AG09309 (cell line): Measurements from ENCODE around the gene FAM3A.

Experiments used
- DNase-seq: peaks from one replicate; pipeline ENCODE4 v3.0.0-alpha.2; 2010; ENCODE audit warnings: low read depth
- H3K4me3 ChIP-seq: 2 replicates; pipeline ENCODE4 v1.5.1; 2011; ENCODE audit warnings: mild to moderate bottlenecking, low read depth, low read length, moderate library complexity; ENCODE audit not compliant: control insufficient read depth
- TF ChIP-seq, protein P1 (sequence below): IDR thresholded peaks from 2 replicates; pipeline ENCODE4 v1.5.1; 2011; ENCODE audit warnings: mild to moderate bottlenecking, low read depth, low read length, inconsistent platforms; ENCODE audit not compliant: insufficient read depth, control insufficient read depth; ENCODE audit errors: missing control alignments

Gene FAM3A

GRCh38 chrX:154469880-154470279 is 46.2 kb downstream of the FAM3A start:
- DNase-seq = no peak
- no peak overlapping the region for H3K4me3 ChIP-seq
- TF ChIP-seq, protein P1, sequence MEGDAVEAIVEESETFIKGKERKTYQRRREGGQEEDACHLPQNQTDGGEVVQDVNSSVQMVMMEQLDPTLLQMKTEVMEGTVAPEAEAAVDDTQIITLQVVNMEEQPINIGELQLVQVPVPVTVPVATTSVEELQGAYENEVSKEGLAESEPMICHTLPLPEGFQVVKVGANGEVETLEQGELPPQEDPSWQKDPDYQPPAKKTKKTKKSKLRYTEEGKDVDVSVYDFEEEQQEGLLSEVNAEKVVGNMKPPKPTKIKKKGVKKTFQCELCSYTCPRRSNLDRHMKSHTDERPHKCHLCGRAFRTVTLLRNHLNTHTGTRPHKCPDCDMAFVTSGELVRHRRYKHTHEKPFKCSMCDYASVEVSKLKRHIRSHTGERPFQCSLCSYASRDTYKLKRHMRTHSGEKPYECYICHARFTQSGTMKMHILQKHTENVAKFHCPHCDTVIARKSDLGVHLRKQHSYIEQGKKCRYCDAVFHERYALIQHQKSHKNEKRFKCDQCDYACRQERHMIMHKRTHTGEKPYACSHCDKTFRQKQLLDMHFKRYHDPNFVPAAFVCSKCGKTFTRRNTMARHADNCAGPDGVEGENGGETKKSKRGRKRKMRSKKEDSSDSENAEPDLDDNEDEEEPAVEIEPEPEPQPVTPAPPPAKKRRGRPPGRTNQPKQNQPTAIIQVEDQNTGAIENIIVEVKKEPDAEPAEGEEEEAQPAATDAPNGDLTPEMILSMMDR = no peak

- DNase-seq = no peak
- no peak overlapping the region for H3K4me3 ChIP-seq
- TF ChIP-seq, protein P1 = no peak
Observed at GRCh38 chrX:154469114-154469513, 46.9 kb downstream of the FAM3A start.

DNA sequence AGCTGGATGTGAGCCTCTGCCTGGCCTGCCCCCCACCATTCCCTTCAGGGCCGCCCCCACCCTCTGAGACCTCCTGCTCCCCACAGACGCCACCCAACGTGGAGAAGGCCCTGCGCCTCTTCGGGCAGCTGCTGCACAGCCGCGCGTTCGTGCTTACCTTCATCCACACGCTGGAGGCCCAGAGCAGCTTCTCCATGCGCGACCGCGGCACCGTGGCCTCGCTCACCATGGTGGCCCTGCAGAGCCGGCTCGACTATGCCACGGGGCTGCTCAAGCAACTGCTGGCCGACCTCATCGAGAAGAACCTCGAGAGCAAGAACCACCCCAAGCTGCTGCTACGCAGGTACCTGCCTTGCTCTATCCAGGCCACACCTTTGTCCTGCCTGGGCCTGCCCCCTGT is 47.8 kb downstream of the FAM3A start:
- no peak for DNase-seq
- no peak overlapping the region for H3K4me3 ChIP-seq
- TF ChIP-seq, protein P1 = no peak

- no peak overlapping the region for H3K4me3 ChIP-seq
- TF ChIP-seq, protein P1 = no peak
- DNase-seq = no peak
Observed at GRCh38 chrX:154467556-154467955, 48.5 kb downstream of the FAM3A start.

DNA sequence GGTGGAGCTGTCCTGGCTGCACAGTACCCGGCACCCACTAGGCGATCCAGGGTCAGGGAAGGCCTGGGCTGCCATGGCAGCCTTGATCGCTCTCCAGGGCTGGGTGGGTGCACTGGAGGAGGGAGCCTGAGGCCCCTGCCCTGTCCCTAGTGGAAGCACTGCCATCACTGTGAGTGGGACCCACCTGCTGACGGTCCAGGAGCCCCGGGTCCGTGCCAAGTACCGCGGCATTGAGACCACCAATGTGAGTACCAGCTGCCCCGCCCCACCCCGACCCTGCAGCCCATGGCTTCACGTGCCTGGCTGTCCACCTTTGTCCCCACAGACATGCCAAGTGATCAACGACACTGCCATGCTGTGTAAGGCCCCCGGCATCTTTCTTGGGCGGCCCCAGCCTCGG is 49.1 kb downstream of the FAM3A start:
- H3K4me3 ChIP-seq = no peak overlapping the region
- TF ChIP-seq, protein P1 = no peak
- no peak for DNase-seq

DNA sequence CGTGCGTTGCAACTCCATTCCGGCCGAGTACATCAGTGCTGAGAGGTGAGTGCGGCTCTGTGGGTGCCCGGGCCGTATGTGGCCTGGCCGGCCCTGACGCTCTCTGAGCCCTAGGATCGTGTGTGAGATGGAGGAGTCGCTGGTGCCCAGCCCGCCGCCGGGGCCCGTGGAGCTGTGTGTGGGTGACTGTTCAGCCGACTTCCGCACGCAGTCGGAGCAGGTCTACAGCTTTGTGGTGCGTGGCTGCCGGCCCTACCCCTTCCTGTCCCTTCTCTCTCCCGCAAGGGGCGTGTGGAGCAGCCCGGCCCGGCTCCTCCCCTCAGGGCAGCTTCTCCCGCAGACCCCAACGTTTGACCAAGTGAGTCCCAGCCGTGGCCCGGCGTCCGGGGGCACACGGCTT is 50.0 kb downstream of the FAM3A start:
- TF ChIP-seq, protein P1 = no peak
- no peak overlapping the region for H3K4me3 ChIP-seq
- DNase-seq = no peak

GRCh38 chrX:154465601-154466000 is 50.4 kb downstream of the FAM3A start:
- H3K4me3 ChIP-seq = no peak overlapping the region
- TF ChIP-seq, protein P1 = no peak
- DNase-seq = no peak
